Astrocyte (in vitro differentiated cells and primary cell): ENCODE results near the gene FOXL1. TPM values are rescaled to one million over a fixed set of nuclear protein-coding genes. Genes with fewer than 3 reads are reported as not detected.
A peak's percentile ranks its signal among the peaks of the same experiment; 100 is the strongest.

Experiments used
- DNase-seq: peaks from one replicate; pipeline ENCODE4 v3.0.0-alpha.2; 2010; ENCODE audit warnings: low read depth
- FAIRE-seq: peaks from 2 replicates; lab custom pipeline; 2011; peaks lifted over from hg19 to GRCh38; lab: Jason Lieb, UNC
- H2AFZ ChIP-seq: 2 replicates; pipeline ENCODE4 v1.6.0; 2012; ENCODE audit warnings: low read depth, low read length, inconsistent platforms
- H3K27ac ChIP-seq: 2 replicates; pipeline ENCODE4 v1.5.1; 2011; ENCODE audit warnings: low read depth, low read length, inconsistent platforms
- H3K27me3 ChIP-seq: 2 replicates; pipeline ENCODE4 v1.6.0; 2011; ENCODE audit warnings: low read length, inconsistent platforms; ENCODE audit not compliant: insufficient read depth
- H3K36me3 ChIP-seq: 2 replicates; pipeline ENCODE4 v1.5.1; 2011; ENCODE audit warnings: low read length, inconsistent platforms; ENCODE audit not compliant: insufficient read depth
- H3K4me1 ChIP-seq: 2 replicates; pipeline ENCODE4 v1.5.1; 2011; ENCODE audit warnings: low read length, inconsistent platforms; ENCODE audit not compliant: insufficient read depth
- H3K4me2 ChIP-seq: 2 replicates; pipeline ENCODE4 v1.6.0; 2012; ENCODE audit warnings: low read length, inconsistent platforms
- H3K4me3 ChIP-seq: 2 replicates; pipeline ENCODE4 v1.5.1; 2011; ENCODE audit warnings: low read depth, mild to moderate bottlenecking, low read length, inconsistent platforms; ENCODE audit not compliant: insufficient read depth
- H3K79me2 ChIP-seq: 2 replicates; pipeline ENCODE4 v1.6.0; 2012; ENCODE audit warnings: mild to moderate bottlenecking, low read length, inconsistent platforms; ENCODE audit not compliant: insufficient read depth
- H3K9ac ChIP-seq: 2 replicates; pipeline ENCODE4 v1.6.0; 2012; ENCODE audit warnings: mild to moderate bottlenecking, low read length, inconsistent platforms
- H3K9me3 ChIP-seq: 2 replicates; pipeline ENCODE4 v1.5.1; 2012; ENCODE audit warnings: low read depth, mild to moderate bottlenecking, low read length, inconsistent platforms; ENCODE audit not compliant: insufficient read depth
- H4K20me1 ChIP-seq: 2 replicates; pipeline ENCODE4 v1.6.0; 2012; ENCODE audit warnings: low read length, inconsistent platforms; ENCODE audit not compliant: insufficient read depth
- H3K27ac Mint-ChIP-seq: one replicate; pipeline ENCODE4 v1.8.0; 2021; ENCODE audit warnings: mild to moderate bottlenecking, mixed read lengths; ENCODE audit not compliant: unreplicated experiment
- H3K27me3 Mint-ChIP-seq: one replicate; pipeline ENCODE4 v1.8.0; 2021; ENCODE audit warnings: low read depth, mixed read lengths; ENCODE audit not compliant: unreplicated experiment
- H3K36me3 Mint-ChIP-seq: one replicate; pipeline ENCODE4 v1.8.0; 2021; ENCODE audit warnings: low read depth, mixed read lengths; ENCODE audit not compliant: unreplicated experiment
- H3K4me1 Mint-ChIP-seq: one replicate; pipeline ENCODE4 v1.8.0; 2021; ENCODE audit warnings: low read depth, mixed read lengths; ENCODE audit not compliant: unreplicated experiment
- H3K4me3 Mint-ChIP-seq: one replicate; pipeline ENCODE4 v1.8.0; 2021; ENCODE audit warnings: mild to moderate bottlenecking, moderate library complexity, mixed read lengths; ENCODE audit not compliant: unreplicated experiment
- H3K9me3 Mint-ChIP-seq: one replicate; pipeline ENCODE4 v1.8.0; 2021; ENCODE audit warnings: mild to moderate bottlenecking, mixed read lengths; ENCODE audit not compliant: unreplicated experiment
- CTCF ChIP-seq: IDR thresholded peaks from 2 replicates; pipeline ENCODE4 v1.5.1; 2011; ENCODE audit warnings: low read depth, mild to moderate bottlenecking, inconsistent platforms, low read length, moderate library complexity; ENCODE audit not compliant: insufficient read depth
- EZH2 ChIP-seq: IDR thresholded peaks from 2 replicates; pipeline ENCODE4 v1.6.1; 2012; ENCODE audit warnings: mild to moderate bottlenecking, low read length, inconsistent platforms; ENCODE audit not compliant: insufficient read depth
- total RNA-seq: library from RNA; stranded (reverse); gene quantifications from 2 replicates; pipeline ENCODE4 v1.2.1, GENCODE V29; 2021

The FOXL1 gene
- total RNA-seq, 1 donor from 2014 or later: 6.1 TPM

- Histone ChIP-seq H3K4me1 (peaks cover 52% of the 10 kb centered on the region), H3K36me3 (no peaks in the 10 kb centered on the region), H3K4me2 (peak overlapping the region; percentile 28), H3K9ac (peak overlapping the region; percentile 47), H3K27me3 (no peaks in the 10 kb centered on the region), H3K9me3 (no peaks in the 10 kb centered on the region), H3K4me3 (no peak overlapping the region), H2AFZ (no peak overlapping the region), H3K27ac (peak overlapping the region; percentile 85), H4K20me1 (no peaks in the 10 kb centered on the region), H3K79me2 (no peaks in the 10 kb centered on the region)
- H3K4me1 Mint-ChIP-seq: peaks cover 9% of the 10 kb centered on the region
- DNase-seq (peak; percentile 98), FAIRE-seq (peak; percentile 80)
- H3K4me3 Mint-ChIP-seq: no peak overlapping the region
- TF ChIP-seq CTCF (no peak), EZH2 (no peak)
- H3K27me3 Mint-ChIP-seq: peaks cover 15% of the 10 kb centered on the region
- H3K27ac Mint-ChIP-seq: no peak overlapping the region
- H3K9me3 Mint-ChIP-seq: no peaks in the 10 kb centered on the region
- peaks cover 3% of the 10 kb centered on the region for H3K36me3 Mint-ChIP-seq
Measured at GRCh38 chr16:86590501-86591144, 12.3 kb downstream of the FOXL1 start.

GRCh38 chr16:86591270-86591669 is 12.9 kb downstream of the FOXL1 start:
- Mint-ChIP-seq H3K4me3 (no peak overlapping the region), H3K4me1 (peaks cover 9% of the 10 kb centered on the region), H3K27me3 (peaks cover 19% of the 10 kb centered on the region), H3K27ac (no peak overlapping the region), H3K9me3 (no peaks in the 10 kb centered on the region), H3K36me3 (peaks cover 3% of the 10 kb centered on the region)
- Histone ChIP-seq H3K4me1 (peaks cover 46% of the 10 kb centered on the region), H3K4me3 (no peak overlapping the region), H3K9ac (peak overlapping the region; percentile 47), H4K20me1 (no peaks in the 10 kb centered on the region), H3K27ac (peak overlapping the region; percentile 85), H3K79me2 (no peaks in the 10 kb centered on the region), H3K4me2 (peak overlapping the region; percentile 28), H3K36me3 (no peaks in the 10 kb centered on the region), H2AFZ (no peak overlapping the region), H3K9me3 (no peaks in the 10 kb centered on the region), H3K27me3 (no peaks in the 10 kb centered on the region)
- TF ChIP-seq EZH2 (no peak), CTCF (no peak)
- DNase-seq: no peak
- no peak for FAIRE-seq

GRCh38 chr16:86593913-86594620 is 15.7 kb downstream of the FOXL1 start:
- Histone ChIP-seq H3K79me2 (no peaks in the 10 kb centered on the region), H3K9me3 (no peaks in the 10 kb centered on the region), H2AFZ (no peak overlapping the region), H3K9ac (peak overlapping the region; percentile 48), H3K36me3 (no peaks in the 10 kb centered on the region), H3K27ac (peak overlapping the region; percentile 18), H3K4me1 (peaks cover 34% of the 10 kb centered on the region), H3K4me3 (no peak overlapping the region), H3K4me2 (peak overlapping the region; percentile 45), H3K27me3 (no peaks in the 10 kb centered on the region), H4K20me1 (no peaks in the 10 kb centered on the region)
- Mint-ChIP-seq H3K27ac (no peak overlapping the region), H3K4me3 (no peak overlapping the region), H3K27me3 (peaks cover 23% of the 10 kb centered on the region), H3K9me3 (peaks cover under 1% of the 10 kb centered on the region), H3K4me1 (peaks cover 9% of the 10 kb centered on the region), H3K36me3 (peaks cover 3% of the 10 kb centered on the region)
- TF ChIP-seq EZH2: no peak
- TF ChIP-seq CTCF: no peak
- no peak for DNase-seq
- no peak for FAIRE-seq
